Upper lobe of right lung (tissue), 1 donor: ENCODE results near the gene MAP2K5. TPM values are rescaled to one million over a fixed set of nuclear protein-coding genes. Genes with fewer than 3 reads are reported as not detected.
A peak's percentile ranks its signal among the peaks of the same experiment; 100 is the strongest.

Source experiments
- ATAC-seq: fragments of 200-7000 bp; cut with Tn5 transposase; one replicate; pipeline ENCODE4 v1.9.1; 2020; ENCODE audit warnings: mild to moderate bottlenecking, moderate library complexity
- DNase-seq: peaks from one replicate; pipeline ENCODE4 v3.0.0-alpha.2; 2020
- H3K27ac ChIP-seq: fragments of 200-600 bp; one replicate; pipeline ENCODE4 v1.8.0; 2022
- H3K27me3 ChIP-seq: fragments of 200-600 bp; one replicate; pipeline ENCODE4 v1.8.0; 2022; ENCODE audit warnings: mild to moderate bottlenecking
- H3K36me3 ChIP-seq: fragments of 200-600 bp; one replicate; pipeline ENCODE4 v1.8.0; 2022
- H3K4me1 ChIP-seq: fragments of 200-600 bp; one replicate; pipeline ENCODE4 v1.8.0; 2022
- H3K4me3 ChIP-seq: fragments of 200-600 bp; one replicate; pipeline ENCODE4 v1.8.0; 2022; ENCODE audit warnings: mild to moderate bottlenecking
- H3K9me3 ChIP-seq: fragments of 200-600 bp; one replicate; pipeline ENCODE4 v1.8.0; 2022
- CTCF ChIP-seq: fragments of 200-600 bp; IDR thresholded peaks from one replicate; pipeline ENCODE4 v1.8.0; 2022; ENCODE audit warnings: antibody characterized with exemption
- intact Hi-C: fragments of 100-400 bp; cut with DNase I; formaldehyde crosslinking; loops from one replicate; pipeline ENCODE4 v1.11.0; 2022
- total RNA-seq: library from RNA; stranded (reverse); fragmentation: NEBNext Ultra II Directional; extraction: Animal tissue kit (Norgen Biotek cat#: 25700); gene quantifications from one replicate; pipeline ENCODE4 v1.2.1, GENCODE V29; 2021
- donor health status: DM: no; HTN: yes; CAD: no; lungs with severe emphysema.

The MAP2K5 gene
- total RNA-seq, 1 donor from 2014 or later, result 18.3 TPM

- peaks cover 50% of the 10 kb centered on the region for H3K4me1 ChIP-seq
- no peaks in the 10 kb centered on the region for H3K36me3 ChIP-seq
- intact Hi-C loops, result loop anchor here (5.0 to 10.0 kb wide), 3 partner anchors 309 to 889 kb away; partner anchors contain the start of gene C15orf61
- DNase-seq, result no peak
- no peak overlapping the region for H3K27ac ChIP-seq
- TF ChIP-seq CTCF, result peak; percentile 46
- H3K27me3 ChIP-seq, result peaks cover 73% of the 10 kb centered on the region
- H3K4me3 ChIP-seq, result peak overlapping the region; percentile 45
- ATAC-seq, result peak; percentile 36
- H3K9me3 ChIP-seq, result no peaks in the 10 kb centered on the region
These were observed 291.4 kb downstream of the MAP2K5 start for GRCh38 chr15:67833710-67834511.

- Histone ChIP-seq H3K36me3 (no peaks in the 10 kb centered on the region), H3K4me1 (peaks cover 50% of the 10 kb centered on the region), H3K27me3 (peaks cover 65% of the 10 kb centered on the region), H3K4me3 (peak overlapping the region; percentile 45), H3K9me3 (no peaks in the 10 kb centered on the region), H3K27ac (no peak overlapping the region)
- ATAC-seq (no peak), DNase-seq (no peak)
- TF ChIP-seq CTCF, result no peak
- intact Hi-C loops, result loop anchor here (5.0 to 10.0 kb wide), 3 partner anchors 310 to 890 kb away; partner anchors contain the start of gene C15orf61
These were observed 292.2 kb downstream of the MAP2K5 start for GRCh38 chr15:67834581-67835296.

GRCh38 chr15:67835297-67836133 is 293.0 kb downstream of the MAP2K5 start:
- Histone ChIP-seq H3K4me1 (peaks cover 50% of the 10 kb centered on the region), H3K27me3 (peaks cover 57% of the 10 kb centered on the region)
- no peak for TF ChIP-seq CTCF

GRCh38 chr15:67836134-67836455 is 293.6 kb downstream of the MAP2K5 start:
- peak overlapping the region; percentile 45 for H3K4me3 ChIP-seq
- DNase-seq (no peak), ATAC-seq (no peak)
- no peak overlapping the region for H3K27ac ChIP-seq
- intact Hi-C loops, result loop anchor here (10.0 kb wide), 2 partner anchors 311 to 891 kb away; partner anchors contain the start of gene C15orf61
- peaks cover 53% of the 10 kb centered on the region for H3K4me1 ChIP-seq
- H3K27me3 ChIP-seq, result peaks cover 51% of the 10 kb centered on the region
- TF ChIP-seq CTCF, result no peak
- H3K36me3 ChIP-seq, result no peaks in the 10 kb centered on the region
- H3K9me3 ChIP-seq, result no peaks in the 10 kb centered on the region

More at GRCh38 chr15:67835297-67836133, 293.0 kb downstream of the MAP2K5 start:
- no peak for DNase-seq
- H3K9me3 ChIP-seq, result no peaks in the 10 kb centered on the region
- no peak overlapping the region for H3K27ac ChIP-seq
- ATAC-seq, result no peak
- peak overlapping the region; percentile 45 for H3K4me3 ChIP-seq
- no peaks in the 10 kb centered on the region for H3K36me3 ChIP-seq
- intact Hi-C loops, result loop anchor here (10.0 kb wide), 2 partner anchors 311 to 891 kb away; partner anchors contain the start of gene C15orf61

GRCh38 chr15:67836477-67836876 is 294.0 kb downstream of the MAP2K5 start:
- Histone ChIP-seq H3K36me3 (no peaks in the 10 kb centered on the region), H3K4me1 (peaks cover 56% of the 10 kb centered on the region), H3K9me3 (no peaks in the 10 kb centered on the region), H3K4me3 (peak overlapping the region; percentile 45), H3K27ac (no peak overlapping the region), H3K27me3 (peaks cover 47% of the 10 kb centered on the region)
- TF ChIP-seq CTCF, result peak; percentile 90
- ATAC-seq, result no peak
- no peak for DNase-seq
- intact Hi-C loops, result loop anchor here (10.0 kb wide), 2 partner anchors 312 to 892 kb away; partner anchors contain the start of gene C15orf61
